Left colon (tissue), 2 donors: ENCODE results near the gene ATP10A. TPM values are rescaled to one million over a fixed set of nuclear protein-coding genes. Genes with fewer than 3 reads are reported as not detected.

Source experiments
- ATAC-seq: fragments of 200-7000 bp; cut with Tn5 transposase; one replicate; pipeline ENCODE4 v1.9.1; 2020; ENCODE audit warnings: mild to moderate bottlenecking, moderate library complexity
- DNase-seq, 2 donors: peaks; one replicate each; pipeline ENCODE4 v3.0.0-alpha.2; 2020
- intact Hi-C, 2 donors: fragments of 100-400 bp; cut with DNase I in 1 of 2; cut with micrococcal nuclease in 1 of 2; formaldehyde crosslinking; loops; one replicate each; pipeline versions ENCODE4 v1.11.2 to v1.14.0; 2022; cut with DNase I, micrococcal nuclease
- long read RNA-seq: library from polyadenylated mRNA; unstranded; transcript quantifications from one replicate; pipeline ENCODE4 v2.0.0, GENCODE V29; 2021
- total RNA-seq, 2 donors: library from RNA; stranded (reverse); fragmentation: NEBNext Ultra II Directional; extraction: Animal tissue kit (Norgen Biotek cat#: 25700); gene quantifications; one replicate each; pipeline ENCODE4 v1.2.1, GENCODE V29; 2021
- donor health status: DM: no; HTN: no; CAD: no.
- donor health status: DM: yes; HTN: yes; CAD: no.

The ATP10A gene, protein sequence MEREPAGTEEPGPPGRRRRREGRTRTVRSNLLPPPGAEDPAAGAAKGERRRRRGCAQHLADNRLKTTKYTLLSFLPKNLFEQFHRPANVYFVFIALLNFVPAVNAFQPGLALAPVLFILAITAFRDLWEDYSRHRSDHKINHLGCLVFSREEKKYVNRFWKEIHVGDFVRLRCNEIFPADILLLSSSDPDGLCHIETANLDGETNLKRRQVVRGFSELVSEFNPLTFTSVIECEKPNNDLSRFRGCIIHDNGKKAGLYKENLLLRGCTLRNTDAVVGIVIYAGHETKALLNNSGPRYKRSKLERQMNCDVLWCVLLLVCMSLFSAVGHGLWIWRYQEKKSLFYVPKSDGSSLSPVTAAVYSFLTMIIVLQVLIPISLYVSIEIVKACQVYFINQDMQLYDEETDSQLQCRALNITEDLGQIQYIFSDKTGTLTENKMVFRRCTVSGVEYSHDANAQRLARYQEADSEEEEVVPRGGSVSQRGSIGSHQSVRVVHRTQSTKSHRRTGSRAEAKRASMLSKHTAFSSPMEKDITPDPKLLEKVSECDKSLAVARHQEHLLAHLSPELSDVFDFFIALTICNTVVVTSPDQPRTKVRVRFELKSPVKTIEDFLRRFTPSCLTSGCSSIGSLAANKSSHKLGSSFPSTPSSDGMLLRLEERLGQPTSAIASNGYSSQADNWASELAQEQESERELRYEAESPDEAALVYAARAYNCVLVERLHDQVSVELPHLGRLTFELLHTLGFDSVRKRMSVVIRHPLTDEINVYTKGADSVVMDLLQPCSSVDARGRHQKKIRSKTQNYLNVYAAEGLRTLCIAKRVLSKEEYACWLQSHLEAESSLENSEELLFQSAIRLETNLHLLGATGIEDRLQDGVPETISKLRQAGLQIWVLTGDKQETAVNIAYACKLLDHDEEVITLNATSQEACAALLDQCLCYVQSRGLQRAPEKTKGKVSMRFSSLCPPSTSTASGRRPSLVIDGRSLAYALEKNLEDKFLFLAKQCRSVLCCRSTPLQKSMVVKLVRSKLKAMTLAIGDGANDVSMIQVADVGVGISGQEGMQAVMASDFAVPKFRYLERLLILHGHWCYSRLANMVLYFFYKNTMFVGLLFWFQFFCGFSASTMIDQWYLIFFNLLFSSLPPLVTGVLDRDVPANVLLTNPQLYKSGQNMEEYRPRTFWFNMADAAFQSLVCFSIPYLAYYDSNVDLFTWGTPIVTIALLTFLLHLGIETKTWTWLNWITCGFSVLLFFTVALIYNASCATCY (N-terminal part only)
- 1 to 10 TPM; 1.4 to 1.5 TPM for total RNA-seq
- long read RNA-seq, partial matches to known transcripts, result 1 of 2 reads
- long read RNA-seq, other reads (novel, unspliced or antisense), result 1 of 2 reads

DNA sequence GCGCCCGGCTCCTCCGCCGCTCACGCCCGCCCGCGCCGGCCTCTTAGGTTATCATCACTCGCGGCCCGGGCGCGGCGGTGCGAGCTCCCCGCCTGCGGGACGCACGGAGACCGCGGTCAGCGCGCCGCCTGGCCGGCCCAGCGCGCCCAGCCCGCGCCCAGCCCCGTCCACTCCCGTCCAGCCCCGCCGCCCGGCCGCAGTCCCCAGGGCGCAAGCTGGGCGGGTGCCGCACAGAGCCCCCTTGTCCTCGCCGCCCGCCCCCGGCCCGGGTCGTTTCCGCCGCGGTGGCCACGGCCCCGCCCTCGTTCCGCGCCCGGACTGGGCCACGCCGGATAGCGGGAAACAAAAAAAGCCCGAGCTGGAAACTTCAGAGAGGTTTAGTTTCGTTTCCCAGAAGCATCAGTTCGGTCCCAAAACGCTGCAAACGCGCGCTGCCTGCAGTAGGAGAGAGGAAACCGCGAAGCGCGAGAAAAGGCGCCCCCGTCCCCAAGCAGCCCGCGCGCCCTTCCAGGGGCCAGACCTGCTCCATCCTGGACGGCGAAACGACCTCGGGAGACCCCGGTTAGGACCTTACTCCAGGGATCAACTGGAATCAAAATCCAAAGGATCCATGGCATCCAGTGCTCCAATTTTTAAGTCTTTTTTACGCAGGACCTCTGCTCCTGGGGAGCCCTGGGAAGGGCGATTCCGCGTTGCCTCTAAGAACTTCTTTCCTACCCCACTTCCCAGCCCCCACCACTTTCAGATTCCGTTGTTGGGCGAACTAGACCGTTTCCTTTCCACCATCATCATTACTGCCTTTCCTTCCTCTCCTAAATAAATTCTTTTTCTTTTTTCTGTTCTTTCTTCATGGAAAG is at the start of gene ATP10A:
ATP10A (minus strand) TSS at position 217 of the 857 bp plus-strand sequence. CDS start 231 bp downstream, outside the sequence.
- DNase-seq, result peak in 1 of 2 donors; percentile 35
- intact Hi-C loops, result no loop called here

DNA sequence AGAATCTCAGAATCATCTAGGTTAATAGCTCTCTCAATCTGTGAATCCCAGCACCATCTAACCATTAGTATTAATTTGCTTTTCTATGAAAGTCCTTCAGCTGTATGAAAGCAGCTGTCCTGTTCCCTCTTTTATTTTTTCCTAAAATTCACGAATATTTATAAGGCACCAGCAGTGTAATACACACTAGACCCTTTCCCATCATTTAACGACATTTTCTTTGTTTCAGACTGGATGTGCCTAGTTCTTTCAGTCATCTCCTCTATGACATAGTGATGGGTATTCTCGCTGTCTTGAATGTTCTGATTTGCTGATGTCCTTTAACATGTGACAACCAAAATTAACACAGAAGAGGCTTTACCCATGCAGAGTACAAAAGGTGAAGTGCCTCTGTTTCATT is 48.9 kb upstream of the ATP10A start:
- intact Hi-C loops, result no loop called here
- DNase-seq (no peak), ATAC-seq (no peak)

More for the DNA sequence above, at the start of gene ATP10A:
- ATAC-seq, result peak; percentile 12

DNA sequence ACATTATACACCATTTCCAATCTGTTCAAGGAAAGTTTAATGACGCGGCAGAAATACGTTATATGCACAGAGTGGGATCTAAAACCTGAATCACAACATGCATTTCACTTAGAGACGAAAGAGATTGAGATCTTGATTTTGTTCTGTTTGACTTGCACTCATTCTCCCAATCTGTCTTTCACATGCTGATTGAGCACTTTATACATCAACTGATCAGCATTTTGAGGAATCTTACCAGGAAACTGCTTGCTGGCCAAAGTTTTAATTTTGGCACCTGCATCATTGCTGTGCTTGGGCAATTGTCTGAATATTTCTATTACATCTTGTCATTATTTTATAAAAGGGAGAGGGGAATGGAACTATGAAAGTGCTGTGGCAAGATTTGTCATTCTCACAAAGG is 47.7 kb upstream of the ATP10A start:
- DNase-seq, result no peak
- intact Hi-C loops, result no loop called here

DNA sequence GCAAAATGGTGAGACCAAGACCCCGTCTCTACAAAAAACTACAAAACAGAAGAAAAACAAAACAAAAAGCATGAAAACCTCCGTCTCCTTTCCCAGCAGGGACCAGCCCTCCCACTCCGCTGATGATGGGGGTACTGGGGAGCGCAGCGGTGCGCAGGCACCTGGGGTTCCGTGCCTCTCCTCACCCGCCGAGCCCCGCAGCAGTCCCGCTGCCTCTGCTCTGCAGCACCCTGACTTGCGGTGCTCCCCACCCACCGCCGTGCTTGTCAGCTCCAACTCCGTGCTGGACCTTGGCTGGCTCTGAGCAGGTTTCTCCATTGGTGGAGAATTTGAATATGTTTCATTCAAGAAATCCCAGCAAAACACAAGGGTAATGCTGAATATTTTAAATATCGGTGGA is 46.7 kb upstream of the ATP10A start:
- intact Hi-C loops, result no loop called here
- DNase-seq (no peak), ATAC-seq (no peak)

More for the DNA sequence above, 47.7 kb upstream of the ATP10A start:
- ATAC-seq, result no peak

DNA sequence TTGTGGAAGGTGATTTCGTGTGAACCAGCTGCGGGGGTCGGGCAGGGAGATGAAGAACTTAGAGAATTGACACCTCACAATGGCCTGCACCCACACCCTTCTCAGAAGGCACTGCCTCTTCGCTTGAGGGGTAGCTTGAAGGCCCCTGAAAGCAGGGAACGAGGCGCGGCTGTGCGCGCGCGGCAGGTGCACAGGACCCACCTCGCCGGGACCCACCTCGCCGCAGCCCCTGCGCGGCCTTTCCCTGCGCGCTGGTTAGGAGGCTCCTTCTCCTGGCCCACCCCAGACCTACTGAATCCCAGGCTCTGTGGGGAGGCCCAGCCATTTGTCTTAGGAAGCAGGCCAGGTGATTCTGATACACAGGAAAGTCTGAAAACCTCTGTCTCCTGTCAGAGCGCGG is 46.2 kb upstream of the ATP10A start:
- no peak for DNase-seq
- intact Hi-C loops, result no loop called here

DNA sequence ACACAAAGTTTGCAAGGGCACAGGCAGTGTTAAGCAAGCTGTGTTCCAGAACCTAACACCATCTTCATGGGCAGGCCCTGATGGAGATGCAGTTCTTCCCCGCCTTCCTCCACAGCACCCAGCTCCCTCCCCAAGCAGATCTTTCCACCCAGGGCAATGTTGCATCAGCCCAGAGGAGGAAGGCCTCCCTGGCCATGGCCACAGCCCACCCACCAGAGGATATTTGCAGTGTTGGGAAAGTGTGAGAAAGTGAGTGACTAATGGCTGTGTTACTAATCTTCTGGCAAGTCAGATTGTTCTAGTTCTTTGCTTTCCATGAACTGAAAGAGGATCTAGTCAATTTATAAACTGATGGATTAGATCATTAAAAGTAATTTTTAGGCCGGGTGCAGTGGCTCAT is 42.0 kb upstream of the ATP10A start:
- DNase-seq (no peak), ATAC-seq (no peak)
- intact Hi-C loops, result no loop called here

More for the DNA sequence above, 46.2 kb upstream of the ATP10A start:
- ATAC-seq, result no peak

DNA sequence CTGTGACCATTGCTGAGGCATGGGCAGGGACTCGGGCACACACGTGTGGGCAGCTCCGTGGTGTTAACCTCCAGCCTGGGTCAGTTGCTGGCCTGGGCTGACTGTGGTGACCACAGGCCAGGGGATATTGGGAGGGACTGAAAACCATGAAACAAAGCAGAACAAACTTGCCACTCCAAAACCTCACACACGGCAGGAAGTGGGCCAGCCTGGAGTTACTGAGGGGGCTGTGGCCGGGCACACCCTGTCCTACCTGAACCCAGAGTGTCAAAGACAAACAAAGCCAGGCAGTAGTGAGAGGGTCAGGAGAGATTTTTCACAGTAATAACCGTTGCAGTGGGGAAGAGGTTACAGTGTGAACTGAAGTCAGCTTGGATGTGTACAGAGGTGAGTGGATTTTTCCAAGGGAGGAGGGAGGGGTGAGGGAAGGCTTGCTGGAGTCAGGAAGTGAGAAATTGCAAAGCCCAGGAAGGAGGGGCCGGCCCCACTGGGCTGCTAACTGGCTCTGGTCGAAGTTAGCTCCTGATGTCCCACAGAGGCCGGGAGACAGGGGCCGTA is 40.0 kb upstream of the ATP10A start:
- DNase-seq, result no peak
- peak; percentile 44 for ATAC-seq
- intact Hi-C loops, result no loop called here

DNA sequence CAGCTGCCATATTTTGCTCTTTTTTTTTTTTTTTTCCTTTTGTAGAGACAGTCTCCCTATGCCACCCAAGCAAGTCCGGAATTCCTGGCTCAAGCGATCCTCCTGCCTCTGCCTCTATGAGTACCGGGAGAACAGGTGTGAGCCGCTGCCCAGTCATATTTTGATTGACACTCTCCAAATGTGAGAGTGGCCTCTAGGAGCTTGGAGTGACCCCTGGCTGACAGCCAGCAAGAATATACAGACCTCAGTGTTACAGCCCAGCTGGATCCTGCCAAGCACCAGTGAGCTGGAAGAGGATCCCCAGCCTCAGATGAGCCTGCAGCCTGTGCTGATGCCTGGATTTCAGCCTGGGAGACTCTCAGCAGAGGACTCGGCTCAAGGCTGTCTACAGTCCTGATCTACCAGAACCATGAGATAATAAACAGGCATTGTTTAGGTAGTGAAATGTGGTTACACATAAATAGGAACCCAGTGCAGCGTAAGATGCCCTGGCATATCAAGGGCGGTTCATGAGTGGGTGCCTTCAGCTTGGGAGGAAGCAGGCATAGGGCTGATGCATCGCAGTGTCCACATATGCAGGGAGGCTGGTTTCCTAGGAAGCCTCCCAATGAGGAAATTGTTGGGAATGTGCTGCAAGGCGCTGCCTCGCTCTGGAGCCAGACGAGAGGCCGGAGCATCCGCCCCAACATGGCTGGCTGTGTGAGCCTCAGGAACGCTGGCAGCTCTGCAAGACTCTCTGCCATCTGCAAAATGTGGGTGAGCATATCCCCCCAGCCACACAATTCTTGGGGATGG is 38.9 kb upstream of the ATP10A start:
- intact Hi-C loops, result no loop called here
- ATAC-seq (no peak), DNase-seq (no peak)

DNA sequence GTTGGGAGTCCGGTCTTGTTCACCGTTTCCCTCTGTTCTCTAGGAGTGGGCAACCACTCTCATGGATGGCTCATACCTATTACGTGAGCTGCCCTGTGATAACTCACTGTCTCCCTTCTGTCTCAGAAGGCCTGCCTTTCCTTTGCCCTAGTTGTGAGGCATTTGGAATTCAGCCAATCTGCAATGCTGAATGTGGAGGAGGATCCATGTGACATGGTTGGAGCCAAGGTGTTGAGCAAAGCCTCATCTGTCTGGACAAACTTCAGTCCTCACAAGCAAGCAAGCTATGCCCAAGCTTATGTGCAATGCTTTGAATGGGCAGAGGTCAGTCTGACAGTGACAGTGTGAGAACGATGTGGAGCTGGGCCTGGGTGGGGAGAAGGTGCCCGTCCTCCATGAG is 37.8 kb upstream of the ATP10A start:
- DNase-seq (no peak), ATAC-seq (no peak)
- intact Hi-C loops, result no loop called here

DNA sequence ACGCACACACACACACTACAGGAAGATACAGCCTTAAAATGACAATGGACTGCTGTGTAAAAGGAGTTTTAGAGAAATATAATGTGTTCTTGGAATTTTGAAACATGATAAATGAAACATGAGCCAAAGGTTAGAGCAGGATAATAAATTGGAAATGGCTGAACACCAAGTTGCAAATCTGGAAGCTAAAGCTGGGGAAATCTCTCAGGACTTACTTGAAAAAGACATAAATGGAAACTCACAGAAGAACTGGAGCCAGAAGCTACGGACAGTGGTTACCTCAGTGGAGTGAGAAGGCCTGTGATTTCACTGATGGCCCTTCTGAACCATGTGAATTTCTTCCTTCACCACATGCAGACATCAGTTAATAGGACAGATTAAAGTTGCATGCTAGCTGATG is 37.3 kb upstream of the ATP10A start:
- intact Hi-C loops, result no loop called here
- ATAC-seq (no peak), DNase-seq (no peak)

DNA sequence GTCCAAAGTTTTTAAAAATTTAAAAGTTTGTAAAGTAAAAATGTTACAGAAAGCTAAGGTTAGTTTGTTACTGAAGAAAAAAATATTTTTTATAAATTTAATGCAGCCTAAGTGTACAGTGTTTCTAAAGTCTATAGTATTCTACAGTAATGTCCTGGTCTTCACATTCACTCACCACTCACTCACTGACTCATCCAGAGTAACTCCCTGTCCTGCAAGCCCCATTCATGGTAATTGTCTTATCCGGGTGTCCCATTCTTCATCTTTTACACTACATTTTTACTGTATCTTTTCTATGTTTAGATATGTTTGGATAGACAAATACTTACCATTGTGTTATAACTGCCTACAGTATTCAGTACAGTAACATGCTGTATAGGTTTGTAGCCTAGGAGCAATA is 36.7 kb upstream of the ATP10A start:
- intact Hi-C loops, result no loop called here
- no peak for ATAC-seq
- DNase-seq, result no peak

DNA sequence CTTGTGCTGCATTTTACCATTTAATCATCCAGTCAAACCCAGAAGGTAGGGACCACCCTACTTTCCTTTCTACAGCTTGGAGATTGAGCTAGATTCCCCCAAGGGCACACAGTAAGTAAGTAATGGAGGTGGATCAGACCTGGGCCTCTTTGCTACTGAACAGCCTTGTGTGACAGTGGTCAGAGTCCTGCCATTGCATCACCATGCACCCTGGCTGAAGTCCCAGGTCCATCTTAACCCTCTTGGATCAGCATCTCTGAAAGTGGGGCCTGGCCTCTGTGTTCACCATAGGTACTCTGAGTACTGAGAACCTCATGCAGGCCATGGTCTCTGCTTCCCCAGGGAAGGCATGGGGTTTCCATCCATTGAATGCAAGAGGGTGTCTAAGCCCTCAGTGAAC is 34.5 kb upstream of the ATP10A start:
- intact Hi-C loops, result no loop called here
- ATAC-seq, result no peak
- no peak for DNase-seq

DNA sequence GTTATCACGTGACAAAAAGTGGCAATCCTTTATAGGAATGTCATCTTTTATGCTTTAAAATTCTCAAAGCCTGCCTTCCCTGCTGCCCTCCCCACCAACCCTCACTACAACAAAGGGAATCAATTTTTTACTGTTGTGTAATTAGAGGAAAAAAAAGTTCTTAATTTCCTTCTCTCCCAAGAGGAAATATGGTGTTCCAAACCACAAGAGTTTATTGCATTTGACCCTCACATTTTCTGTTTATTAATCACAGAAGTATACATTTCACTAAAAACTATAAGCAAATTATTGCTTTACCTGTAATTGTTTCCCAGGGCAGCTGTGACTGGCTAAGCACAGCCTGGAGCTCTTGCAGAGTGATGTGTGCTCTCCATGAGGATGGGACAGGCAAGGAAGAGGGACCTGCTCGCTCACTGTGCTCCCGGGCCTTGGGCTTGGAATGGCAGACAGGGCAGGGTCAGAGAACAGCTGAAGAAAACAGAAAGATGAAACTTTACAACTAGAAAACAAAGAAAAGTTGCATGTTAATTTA is 31.3 kb upstream of the ATP10A start:
- ATAC-seq (no peak), DNase-seq (no peak)
- intact Hi-C loops, result no loop called here

DNA sequence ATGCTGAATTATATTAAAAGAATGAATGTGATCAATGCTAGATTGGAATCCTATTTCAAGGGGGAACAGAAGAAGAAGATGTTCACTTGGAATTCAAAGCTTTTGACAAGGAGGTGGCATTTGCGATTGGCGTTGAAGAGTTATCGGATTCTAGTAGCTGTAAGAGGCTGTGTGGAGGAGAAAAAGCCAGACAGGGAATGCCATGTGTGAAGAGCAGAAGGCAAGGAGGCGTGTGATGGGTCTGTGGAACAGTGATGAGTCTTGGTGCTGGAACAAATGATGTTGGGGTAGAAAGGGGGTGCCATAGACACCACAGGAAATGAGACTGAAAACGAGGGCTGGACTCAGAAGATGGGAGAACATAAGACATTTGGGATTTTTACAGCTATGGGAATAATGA is 30.5 kb upstream of the ATP10A start:
- no peak for ATAC-seq

DNA sequence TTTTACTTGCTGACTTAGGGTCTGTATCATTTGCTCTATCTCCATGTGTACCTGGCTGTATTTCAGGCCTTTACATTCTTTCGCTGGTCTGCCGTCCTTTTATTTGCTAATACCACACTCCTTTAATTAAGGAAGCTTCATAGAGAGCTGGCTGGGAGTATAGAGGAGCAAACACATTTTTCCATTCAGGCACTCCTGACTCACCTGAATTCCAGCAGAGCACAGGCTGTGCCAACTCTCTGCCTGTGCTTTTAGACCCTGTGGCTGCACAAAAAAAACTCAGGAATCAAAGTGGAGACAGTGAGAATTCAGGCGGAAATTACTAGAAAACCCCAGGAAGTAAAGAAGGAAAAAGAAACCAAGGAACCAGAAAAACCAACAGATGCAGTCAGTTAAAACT is 29.0 kb upstream of the ATP10A start:
- DNase-seq (no peak), ATAC-seq (no peak)
- intact Hi-C loops, result no loop called here

More for the DNA sequence above, 30.5 kb upstream of the ATP10A start:
- intact Hi-C loops, result no loop called here
- no peak for DNase-seq

DNA sequence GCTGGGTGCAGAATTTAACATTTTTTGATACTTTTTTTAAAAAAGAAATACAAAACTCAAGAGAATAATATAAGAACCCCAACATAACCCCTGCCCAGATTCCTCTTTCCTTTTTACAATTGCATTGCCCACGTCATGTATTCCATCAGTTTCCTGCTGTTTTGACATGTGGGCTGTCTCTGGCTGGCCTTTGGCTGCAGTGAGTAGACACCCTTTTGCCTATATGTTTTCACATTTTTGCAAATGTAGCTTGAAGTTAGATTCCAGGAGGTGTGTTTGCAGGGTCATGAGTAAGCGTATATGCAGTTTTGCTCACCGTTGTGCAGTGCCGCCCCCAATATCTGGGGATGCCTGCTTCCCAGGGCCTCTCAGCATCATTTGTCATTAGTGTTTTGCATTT is 28.0 kb upstream of the ATP10A start:
- ATAC-seq (no peak), DNase-seq (no peak)
- intact Hi-C loops, result no loop called here

DNA sequence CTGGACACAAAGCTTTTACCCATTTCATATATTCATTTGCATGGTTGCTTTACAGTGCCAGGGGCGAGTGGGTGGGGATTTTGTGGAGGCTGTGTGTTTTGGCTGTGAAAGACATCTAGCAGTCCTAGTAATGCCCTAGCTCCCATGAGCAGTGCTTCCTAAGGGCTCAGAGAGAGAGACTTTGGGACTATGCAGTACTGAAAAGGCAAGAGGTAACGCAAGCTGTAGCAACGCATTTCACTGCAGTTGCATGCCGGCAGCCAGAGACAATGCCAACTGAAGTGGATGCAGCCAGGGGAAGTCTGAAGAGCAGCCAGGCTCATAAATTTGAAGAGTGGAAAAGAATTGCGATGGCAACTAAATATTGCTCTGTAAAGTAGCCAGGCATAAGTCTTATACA is 27.4 kb upstream of the ATP10A start:
- intact Hi-C loops, result no loop called here
- DNase-seq (no peak), ATAC-seq (no peak)
